Activated T-helper 1 cell treated with Interleukin-2 at 50 U/mL for 16 hours (primary cell): ENCODE results near the gene EEFSEC.

Experiments used
- DNase-seq: peaks from one replicate; pipeline ENCODE4 v3.0.0-alpha.2; 2020; ENCODE audit warnings: low read depth

EEFSEC gene

DNA sequence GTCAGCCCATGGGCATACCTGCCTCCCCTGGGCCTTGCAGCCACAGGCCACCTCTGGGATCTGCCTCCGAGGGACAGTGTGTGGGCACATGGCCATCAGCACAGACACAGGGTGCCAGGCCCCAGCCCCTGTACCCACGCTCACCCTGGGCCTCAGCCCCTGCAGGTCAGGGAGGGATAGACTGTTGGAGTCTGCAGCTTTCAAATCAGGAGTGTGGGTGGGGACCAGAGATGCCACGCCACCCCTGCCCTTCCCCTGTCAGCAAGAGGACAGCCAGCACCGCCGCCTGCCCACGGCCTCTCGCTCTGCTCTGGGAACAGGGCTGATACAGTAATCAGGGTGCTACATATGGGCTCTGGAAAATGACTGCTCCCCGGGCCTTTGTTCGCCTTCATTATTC, 240.8 kb downstream of the EEFSEC start:
- DNase-seq, result no peak

DNA sequence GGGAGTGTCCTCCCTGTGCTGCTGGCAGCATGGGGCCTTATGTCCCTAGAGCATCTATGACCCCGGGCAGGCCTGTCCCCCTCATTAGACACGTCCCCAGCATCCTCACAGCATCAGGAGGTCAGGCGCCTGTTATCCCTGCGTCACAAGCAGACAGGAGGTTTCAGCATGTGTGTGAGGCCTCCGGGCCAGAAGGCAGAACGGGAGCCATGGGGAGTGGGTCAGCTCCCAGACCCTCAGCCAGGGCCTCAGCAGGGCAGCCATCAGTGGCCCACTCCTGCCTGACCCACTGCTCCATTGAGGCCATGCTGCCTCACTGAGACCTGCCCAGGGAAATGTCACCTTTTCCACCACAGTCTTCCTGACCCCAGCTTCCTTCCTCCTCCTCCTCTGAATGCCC, 241.8 kb downstream of the EEFSEC start:
- DNase-seq, result no peak

DNA sequence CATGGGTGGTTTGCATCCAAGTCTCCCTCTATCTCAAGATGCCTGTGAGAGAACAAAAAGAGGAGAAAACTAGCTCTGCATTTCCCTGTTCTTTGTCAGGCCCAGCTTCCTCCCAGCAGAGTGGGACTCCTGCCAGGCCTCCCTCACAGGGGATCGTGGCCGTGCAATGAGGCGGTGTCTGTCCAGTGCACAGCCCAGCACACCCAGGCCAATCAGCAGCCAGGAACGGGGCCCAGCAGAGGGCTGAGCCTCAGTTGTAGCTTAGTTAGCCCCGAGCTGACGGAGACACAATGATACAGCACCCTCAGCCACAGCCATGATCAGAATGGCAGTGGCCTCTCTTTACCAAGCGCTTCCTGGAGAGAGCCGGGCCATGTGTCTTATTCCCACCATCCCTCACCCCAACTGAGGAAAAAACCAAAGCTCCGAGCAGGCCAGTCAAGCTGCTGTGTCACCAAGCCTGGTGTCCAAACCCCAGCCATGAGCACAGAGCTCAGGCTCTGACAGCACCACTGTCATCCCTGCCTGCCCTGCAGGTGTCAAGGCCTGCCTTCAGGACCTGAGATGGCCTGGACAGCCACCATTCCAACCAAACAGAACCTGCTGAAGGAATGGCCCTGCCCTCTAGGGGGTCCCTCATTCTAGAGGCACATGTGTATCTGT, 242.3 kb downstream of the EEFSEC start:
- DNase-seq, result no peak

DNA sequence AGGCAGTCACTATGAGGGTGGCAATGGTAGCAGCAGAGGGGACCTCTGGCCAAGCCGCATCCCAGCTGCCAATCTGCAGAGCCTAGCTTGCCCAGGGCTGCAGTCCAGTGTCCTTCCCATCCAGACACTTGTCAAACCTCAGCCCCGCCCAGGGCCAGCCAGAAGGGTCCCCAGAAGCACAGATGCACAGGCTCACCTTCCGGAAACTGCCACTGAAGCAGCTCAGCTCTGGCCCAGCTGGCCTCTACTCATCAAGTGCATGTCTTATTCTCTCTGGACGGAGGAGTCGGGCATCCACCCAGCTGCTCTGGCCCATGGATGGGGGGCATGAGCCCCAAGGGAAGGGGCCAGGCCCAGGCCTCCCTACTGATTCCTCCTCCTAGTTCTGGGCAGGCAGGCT, 244.2 kb downstream of the EEFSEC start:
- DNase-seq, result no peak

DNA sequence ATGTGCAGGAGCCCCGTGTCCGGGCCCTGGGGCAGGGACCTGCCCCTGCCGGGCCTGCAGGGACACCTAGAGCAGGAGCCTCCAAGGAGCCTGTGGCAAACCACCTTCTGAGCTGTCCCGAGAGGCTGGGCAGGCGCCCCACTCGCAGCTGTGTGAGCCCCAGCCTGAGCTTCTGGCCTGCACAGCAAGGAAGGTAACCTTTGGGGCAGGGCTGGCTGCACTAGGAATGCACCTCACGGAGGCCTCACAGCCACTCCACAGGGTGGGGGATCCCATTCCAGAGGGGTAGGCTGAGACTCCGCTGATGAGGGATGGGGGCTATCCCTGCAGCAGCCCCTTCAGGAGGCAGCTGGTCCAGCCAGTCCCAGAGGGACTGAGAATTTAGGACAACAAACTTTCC, 245.3 kb downstream of the EEFSEC start:
- DNase-seq, result no peak

DNA sequence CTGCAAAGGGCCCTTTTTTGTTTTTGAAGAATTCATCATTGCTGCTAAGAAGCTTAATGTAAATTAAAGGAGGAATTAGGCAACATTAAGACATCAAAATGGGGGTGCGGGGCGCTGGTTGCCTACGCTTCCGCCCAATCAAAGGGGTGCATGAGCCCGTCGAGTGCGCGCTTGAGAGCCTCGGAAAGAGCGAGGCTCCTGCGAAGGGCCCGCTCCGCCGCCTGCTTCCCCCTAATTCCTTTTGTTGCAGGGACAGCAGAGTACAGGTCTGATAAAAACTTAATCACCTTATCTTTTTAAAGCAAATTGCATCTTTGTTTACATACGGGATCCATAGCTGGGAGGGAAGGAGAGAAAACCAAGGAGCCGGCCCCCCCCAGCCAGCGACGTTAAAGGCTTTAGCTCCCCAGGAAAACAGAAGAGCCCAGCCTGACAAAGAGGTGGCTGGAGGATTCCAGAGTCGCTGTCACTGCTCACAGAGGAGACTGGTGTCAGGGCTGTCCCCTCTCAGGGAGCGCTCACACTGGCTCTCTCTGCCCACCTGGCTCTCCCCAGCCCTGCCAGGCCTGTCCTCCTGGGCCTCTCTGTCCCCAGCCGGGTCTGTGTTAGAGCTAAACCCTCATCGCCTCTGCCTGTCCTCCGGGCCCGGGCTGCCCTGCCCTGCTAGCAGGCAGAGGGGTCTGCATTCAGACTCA, 246.1 kb downstream of the EEFSEC start:
- DNase-seq, result no peak

DNA sequence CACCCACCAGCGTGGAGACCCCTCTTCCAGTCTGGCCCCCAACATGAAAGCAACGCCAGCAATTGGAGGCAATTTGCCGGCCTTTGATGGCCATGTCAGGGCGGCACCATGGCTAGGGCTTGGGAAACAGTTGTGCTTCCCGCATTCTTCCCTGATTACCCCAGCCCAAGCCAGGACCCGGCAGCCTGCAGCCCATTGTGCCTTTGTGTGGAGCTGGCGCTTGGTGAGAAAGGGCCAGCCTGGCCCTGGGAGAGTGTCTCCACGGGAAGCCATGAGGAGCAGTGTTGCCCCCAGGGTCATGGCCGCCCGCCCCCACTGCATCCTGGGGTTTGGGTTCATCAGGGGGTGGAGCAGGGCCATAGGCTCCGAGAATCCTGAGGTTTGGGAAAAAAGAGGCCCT, 247.4 kb downstream of the EEFSEC start:
- DNase-seq, result no peak

DNA sequence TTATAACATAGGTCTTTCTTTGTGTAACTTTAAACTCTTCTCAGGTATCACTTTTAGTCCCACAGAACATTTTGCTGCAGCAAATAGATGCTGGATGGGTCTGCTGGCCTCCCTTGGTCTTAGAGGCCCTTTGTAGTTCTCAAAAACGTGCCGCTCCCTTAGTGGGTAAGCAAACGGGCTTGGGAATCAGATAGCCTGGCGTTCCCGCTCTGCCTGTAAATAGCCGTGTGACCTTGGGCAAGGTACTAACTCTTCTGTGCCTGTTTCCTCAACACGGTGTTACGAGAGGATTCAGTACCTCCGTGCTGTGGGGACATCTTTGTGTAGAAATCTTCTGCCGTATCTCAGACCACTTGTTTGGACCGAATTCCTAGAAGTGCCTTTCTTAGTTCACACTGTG, 249.0 kb downstream of the EEFSEC start:
- DNase-seq, result no peak

DNA sequence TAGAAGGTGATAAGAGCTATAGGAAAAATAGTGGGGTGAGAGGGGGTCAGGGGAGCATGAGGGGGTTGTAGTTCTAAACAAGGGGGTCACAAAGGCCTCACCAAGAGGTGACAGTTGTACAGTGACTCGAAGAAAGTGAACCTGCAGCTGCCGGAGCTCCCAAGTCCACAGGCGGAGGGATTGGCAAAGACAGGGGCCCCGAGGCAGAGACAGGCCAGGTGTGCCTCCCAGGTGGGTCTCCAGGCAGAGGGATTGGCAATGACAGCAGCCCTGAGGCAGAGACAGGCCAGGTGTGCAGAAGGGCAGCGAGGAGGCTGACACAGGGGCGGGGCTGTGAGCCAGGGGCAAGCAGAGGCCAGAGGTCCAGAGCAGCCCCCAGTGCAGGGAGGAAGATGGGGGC, 249.7 kb downstream of the EEFSEC start:
- DNase-seq, result no peak

DNA sequence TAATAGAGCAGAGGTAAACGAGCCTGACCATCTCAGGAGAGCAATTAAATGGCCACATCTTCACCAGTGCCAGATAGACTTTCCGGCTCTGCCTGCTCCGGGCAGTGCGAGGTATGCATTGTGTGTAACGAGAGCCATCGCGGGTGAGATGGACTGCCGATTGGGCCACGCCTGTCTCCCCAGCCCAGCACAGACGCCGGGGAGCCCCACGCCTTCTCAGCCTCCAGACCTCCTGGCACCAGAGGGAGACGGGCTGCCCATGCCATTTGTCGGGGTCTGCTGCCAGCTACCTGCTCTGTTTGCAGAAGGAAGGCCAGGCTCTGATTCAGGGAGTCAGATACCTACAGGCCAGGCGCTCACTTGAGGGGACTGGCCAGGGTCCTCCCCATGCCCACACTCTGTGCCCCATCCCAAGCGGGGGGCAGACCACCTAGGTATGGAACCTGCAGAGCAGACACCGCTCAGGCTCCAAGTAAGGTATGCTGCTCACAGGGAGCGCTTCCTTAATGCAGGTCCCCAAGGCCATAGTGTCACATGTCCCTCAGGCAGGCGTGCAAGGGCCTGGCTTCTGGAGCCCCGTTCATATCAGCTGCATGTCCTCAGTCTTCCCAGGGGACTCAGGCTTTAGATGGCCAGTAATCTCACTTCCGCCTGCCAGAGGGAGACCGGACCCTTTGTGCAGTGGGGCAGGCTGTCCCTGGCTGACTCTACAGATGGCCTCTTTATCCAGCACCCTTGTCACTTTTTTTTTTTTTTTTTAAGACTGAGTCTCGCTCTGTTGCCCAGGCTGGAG, 251.2 kb downstream of the EEFSEC start:
- no peak for DNase-seq

DNA sequence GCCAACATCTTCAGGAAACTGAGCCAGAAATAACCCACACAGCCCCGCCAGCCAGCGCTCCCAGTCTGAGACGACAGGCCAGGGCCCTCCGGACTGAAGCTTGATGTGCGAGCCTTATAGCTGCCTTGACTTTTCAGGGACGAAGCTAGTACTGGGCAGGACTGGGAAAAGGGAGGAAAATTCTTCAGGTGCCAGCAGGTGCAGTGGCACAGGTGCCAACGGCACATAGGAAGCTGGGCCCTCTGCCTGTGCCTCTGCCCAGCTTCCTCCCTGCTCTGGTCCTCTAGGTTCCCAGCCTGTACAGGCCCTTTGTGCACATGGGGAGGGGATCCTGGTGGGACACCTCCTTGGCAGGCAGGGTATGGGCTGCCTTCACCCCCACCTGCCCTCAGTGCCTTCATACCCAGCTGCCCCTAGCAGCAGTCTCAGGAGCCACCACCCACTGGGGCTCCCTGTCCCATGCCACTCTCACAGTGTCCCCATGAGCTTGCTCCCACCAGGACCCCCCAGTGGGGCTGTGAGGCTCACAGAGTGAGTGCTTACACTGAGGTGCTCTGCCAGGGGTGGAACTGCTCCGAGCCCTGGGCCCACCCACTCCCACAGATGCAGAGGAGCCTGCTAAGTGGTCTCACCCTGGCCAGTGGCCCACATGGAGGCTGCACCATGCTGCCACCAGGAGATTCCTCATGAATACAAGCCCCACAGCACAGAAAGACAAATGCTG, 252.4 kb downstream of the EEFSEC start:
- DNase-seq, result no peak

DNA sequence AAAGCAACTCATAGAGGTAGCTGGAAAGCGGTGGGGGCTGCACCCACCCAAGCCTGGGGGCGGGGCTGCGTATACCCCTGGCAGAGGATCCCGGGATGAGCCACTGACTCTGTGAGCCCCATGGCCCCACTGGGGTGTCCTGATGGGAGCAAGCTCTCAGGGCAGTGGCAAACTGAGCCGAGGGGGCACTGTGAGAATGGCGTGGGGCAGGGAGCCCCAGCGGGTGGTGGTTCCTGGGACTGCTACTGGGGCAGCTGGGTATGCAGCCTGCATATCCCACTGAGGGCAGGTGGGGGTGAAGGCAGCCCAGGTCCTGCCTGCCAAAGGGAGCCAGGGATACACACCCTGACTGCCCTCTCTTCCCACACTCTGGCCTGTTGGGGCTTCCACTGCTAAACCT, 254.0 kb downstream of the EEFSEC start:
- DNase-seq, result no peak

DNA sequence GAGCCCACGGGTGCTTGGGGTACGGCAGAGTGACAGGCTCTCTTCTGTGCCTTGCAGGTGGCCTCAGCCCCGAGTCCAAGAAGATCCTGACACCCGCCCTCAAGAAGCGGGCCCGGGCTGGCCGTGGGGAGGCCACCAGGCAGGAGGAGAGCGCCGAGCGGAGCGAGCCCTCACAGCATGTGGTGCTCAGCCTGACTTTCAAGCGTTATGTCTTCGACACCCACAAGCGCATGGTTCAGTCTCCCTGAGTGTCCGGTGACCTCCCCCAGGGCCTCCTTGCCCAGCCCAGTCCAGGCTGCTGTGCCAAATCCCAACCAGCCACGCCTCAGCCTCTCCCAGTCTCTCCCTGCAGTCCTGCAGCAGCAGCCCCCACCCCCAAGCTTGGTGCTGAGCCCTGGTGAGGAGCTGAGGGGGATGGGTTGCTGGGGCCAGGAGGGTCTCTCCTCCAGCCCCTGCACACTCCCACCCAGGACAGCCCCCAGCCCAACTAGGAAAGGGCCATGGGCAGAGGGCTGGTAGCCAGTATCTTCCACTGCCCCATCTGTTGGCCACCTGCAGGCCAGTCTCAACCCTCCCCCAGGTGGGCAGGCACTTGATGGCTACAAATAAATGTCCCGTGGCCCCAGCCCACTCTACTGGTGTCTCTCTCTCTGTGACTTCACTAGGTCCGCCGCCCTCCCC, 254.9 kb downstream of the EEFSEC start:
- DNase-seq, result no peak

DNA sequence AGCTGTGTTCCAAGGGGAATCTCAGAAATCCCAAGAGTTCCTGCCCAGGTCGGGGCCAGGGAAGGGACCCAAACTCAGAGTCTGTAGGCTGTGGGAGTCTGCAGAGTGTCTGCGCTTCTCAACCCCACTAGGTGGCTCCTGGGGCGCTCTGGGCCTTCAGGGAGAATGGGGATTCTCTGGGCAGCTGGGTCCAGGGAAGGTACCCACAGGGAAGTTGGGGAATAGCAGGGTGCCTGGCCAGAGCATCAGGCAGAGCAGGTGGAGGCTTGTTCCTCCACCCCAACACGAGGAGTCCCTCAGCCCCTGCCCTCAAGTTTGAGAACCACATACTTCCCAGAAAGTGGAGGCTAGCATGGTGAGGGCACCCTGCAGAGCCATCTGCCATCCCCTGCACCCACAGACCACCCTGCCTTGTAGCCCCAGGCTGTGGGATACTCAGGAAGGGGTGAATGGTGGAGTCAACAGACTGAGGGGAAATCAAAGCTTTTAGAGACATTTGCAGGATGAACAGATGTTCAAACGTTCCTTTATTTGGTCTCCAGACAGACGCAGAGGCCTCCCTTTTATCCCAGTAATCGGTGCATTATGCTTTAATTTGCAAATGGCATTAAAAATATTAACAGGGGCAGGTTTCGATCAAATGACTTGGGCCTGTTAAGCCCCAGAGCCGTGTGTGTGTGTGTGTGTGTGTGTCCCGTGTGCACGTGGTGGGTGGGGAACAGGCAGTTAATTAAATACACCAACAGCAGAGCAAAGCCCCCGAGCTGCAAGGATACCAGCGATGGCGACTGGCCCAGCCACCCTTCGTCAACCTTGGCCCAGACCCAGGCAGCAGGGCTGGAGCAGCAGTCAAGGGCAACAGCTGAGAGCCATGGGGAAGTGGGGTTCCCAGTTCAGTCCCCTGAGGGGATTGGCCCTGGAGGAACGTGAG, 255.7 kb downstream of the EEFSEC start:
- DNase-seq, result no peak

DNA sequence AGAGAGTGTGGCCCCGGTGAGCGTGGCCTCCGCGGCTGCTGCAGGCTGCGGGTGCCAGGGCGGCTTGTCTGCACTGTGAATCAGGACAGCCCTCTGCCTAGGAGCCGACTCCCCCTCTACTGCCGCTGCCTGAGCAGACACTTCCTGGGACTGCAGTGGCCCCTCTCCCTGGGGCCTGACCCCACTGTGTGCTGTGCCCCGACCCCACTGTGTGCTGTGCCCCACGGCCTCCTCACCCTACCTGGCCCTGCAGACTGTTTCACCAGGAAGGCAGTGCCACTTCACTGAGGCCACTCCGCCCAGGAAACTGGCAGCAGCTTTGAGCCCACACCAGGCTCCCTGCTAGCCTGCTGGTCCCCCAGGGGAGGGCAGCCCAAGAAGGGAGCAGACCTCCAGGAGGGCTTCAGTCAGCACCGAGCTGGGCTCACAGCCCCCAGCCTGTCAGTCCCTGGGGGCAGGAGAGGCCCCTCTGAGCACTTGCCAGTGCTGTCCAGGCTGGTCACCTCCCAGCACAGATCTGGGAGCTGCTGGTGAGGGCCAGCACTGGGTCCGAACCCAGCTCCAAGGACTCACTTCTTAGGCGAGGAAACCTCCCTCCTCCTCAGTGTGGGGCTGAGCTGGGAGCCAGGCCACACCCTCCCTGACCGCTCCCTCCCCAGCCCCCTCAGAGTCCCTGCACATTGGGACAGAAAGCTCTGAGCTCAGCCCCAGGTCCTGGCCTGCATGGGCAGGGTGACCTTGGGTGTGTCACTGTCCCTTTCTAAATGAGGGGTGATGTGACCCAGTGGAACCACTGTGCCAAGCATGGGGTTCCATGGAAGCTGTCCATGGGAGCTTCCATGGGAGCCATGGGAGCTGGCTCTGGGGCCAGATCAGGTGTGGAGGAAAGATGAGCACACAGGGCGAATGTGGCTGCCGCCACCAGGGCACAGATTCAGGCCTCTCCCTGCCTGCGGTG, 256.6 kb downstream of the EEFSEC start:
- no peak for DNase-seq

DNA sequence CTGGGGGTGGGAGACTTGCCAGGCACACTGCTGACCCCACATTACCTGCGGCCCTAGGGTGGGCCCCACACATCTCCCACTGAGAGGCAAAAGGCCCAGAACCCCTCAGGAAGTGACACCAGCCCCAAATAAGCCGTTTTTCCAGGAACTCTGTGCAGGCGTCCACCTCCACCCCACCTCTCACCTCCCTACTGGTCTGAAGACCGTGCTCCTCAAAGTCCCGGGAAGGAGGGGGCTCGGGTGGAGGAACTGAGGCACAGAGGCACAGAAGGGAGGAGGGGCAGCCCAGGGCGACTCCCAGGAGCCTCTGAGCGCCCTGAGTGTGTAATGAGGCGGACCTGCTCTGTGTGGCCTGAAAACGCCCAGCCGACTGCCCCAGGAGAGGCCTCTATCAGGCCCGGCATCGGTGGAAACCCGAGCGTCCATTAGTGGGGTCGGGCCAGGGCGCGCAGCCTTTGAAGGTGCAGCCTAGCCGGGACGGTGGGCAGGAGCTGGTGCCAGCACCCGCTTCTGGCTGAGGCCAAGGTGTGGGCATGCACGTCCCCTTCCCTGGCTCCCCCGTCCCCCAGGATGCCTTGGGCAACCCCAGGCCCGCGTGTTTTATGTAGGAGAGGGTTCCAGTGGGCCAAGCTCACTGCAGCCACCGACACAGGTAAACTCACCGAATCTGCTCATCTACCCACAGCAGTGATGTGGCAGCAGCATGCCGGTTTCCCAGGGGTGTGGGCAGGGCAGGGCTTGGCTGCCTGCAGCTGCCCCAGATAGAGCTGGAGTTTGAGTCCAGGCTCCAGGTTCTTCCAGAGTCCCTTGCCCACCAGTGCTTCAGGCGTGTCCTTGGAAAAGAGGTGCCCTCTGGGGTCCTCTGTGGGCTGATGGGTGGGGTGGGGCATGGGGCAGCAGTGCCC, 257.6 kb downstream of the EEFSEC start:
- no peak for DNase-seq

DNA sequence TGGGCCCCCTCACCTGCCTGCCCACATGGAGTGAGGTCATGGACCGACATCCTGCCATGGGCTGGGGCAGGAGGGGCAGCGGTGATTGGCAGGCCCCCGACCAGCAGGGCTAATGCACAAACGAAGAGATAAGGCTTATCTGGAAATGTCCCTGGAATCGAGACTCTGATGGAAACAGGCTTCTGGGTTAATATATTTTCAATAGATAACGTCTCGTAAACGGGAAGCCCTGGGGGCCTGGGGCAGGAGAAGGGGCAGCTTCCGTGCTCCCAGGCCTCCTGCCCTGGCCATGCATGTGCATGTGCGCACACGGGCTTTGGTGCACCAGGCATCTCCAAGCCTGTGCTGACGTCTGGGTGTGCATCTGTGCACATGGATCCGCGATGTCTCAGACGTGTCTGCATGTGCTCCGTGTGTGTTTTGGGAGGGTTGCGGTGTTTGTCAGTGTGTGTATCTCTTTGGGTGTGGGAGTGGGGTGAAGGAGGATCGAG, 258.3 kb downstream of the EEFSEC start:
- DNase-seq, result no peak
